A673 (cell line): ENCODE measurements around the gene KCTD16. TPM values are rescaled to one million over a fixed set of nuclear protein-coding genes. Genes with fewer than 3 reads are reported as not detected.

Source experiments
- BruUV-seq: library from RNA; stranded (reverse); fragments of 400-500 nt; replicated peaks from 2 replicates; lab custom pipeline; 2021; lab: Mats Ljungman, UMichigan
- CTCF ChIA-PET: fragments of 300-600 bp; sonication (Branson Sonifier 250); formaldehyde crosslinking; loops from one replicate; lab custom pipeline; 2022; ENCODE audit warnings: antibody characterized with exemption; lab: Charles Lee
- POLR2A ChIA-PET: fragments of 300-600 bp; sonication (Branson Sonifier 250); formaldehyde crosslinking; loops from one replicate; lab custom pipeline; 2022; ENCODE audit warnings: antibody characterized with exemption; ENCODE audit not compliant: low non-redundant PET; lab: Charles Lee
- DNase-seq: peaks from one replicate; pipeline ENCODE4 v3.0.0-alpha.2; 2015; ENCODE audit warnings: low spot score
- H3K27ac ChIP-seq: fragments of 200-600 bp; sonication (generic); 2 replicates; pipeline ENCODE4 v1.5.1; 2016; ENCODE audit warnings: mixed run types, low read depth, mild to moderate bottlenecking, mixed read lengths, antibody characterized with exemption, low read length; ENCODE audit not compliant: poor library complexity, severe bottlenecking
- H3K27me3 ChIP-seq: fragments of 200-600 bp; sonication (generic); replicated peaks from 2 replicates; pipeline ENCODE4 v1.6.1; 2017; ENCODE audit warnings: mixed run types, low read depth, mild to moderate bottlenecking, mixed read lengths, antibody characterized with exemption, low read length; ENCODE audit not compliant: insufficient read depth, poor library complexity
- H3K36me3 ChIP-seq: fragments of 200-600 bp; sonication (generic); 2 replicates; pipeline ENCODE4 v1.6.1; 2016; ENCODE audit warnings: mixed run types, mild to moderate bottlenecking, mixed read lengths, antibody characterized with exemption, low read length; ENCODE audit not compliant: insufficient read depth, poor library complexity, severe bottlenecking
- H3K4me1 ChIP-seq: fragments of 200-600 bp; sonication (generic); 2 replicates; pipeline ENCODE4 v1.6.1; 2017; ENCODE audit warnings: mixed run types, mild to moderate bottlenecking, mixed read lengths, antibody characterized with exemption, low read length; ENCODE audit not compliant: insufficient read depth, poor library complexity, severe bottlenecking
- H3K4me3 ChIP-seq: fragments of 200-600 bp; sonication (generic); 2 replicates; pipeline ENCODE4 v1.5.1; 2016; ENCODE audit warnings: low read depth, mixed run types, mild to moderate bottlenecking, mixed read lengths, low read length; ENCODE audit not compliant: poor library complexity, severe bottlenecking
- H3K9me3 ChIP-seq: fragments of 200-600 bp; sonication (generic); 2 replicates; pipeline ENCODE4 v1.6.1; 2016; ENCODE audit warnings: mixed run types, low read depth, mild to moderate bottlenecking, mixed read lengths, antibody characterized with exemption, low read length; ENCODE audit not compliant: poor library complexity, severe bottlenecking
- CTCF ChIP-seq: fragments of 300-800, 200-600 bp; sonication (generic); conservative IDR thresholded peaks from 2 replicates; pipeline ENCODE4 v1.5.1; 2017; ENCODE audit warnings: low read depth, mild to moderate bottlenecking, antibody characterized with exemption, low read length, moderate library complexity, mixed read lengths
- EZH2 ChIP-seq: fragments of 200-600 bp; sonication (generic); IDR thresholded peaks from 2 replicates; pipeline ENCODE4 v1.6.1; 2017; ENCODE audit warnings: borderline replicate concordance, low read depth, mild to moderate bottlenecking, mixed read lengths, antibody characterized with exemption, low read length; ENCODE audit not compliant: poor library complexity, severe bottlenecking
- intact Hi-C: fragments of 100-400 bp; cut with micrococcal nuclease; formaldehyde crosslinking; loops from one replicate; pipeline ENCODE4 v1.10.0; 2022; ENCODE audit not compliant: unreplicated experiment
- total RNA-seq: library from RNA; stranded (reverse); gene quantifications from 2 replicates; pipeline ENCODE4 v1.2.3, GENCODE V29; 2021

KCTD16 gene
- total RNA-seq, 1 experiment from 2014 or later, result 1.1 TPM

DNA sequence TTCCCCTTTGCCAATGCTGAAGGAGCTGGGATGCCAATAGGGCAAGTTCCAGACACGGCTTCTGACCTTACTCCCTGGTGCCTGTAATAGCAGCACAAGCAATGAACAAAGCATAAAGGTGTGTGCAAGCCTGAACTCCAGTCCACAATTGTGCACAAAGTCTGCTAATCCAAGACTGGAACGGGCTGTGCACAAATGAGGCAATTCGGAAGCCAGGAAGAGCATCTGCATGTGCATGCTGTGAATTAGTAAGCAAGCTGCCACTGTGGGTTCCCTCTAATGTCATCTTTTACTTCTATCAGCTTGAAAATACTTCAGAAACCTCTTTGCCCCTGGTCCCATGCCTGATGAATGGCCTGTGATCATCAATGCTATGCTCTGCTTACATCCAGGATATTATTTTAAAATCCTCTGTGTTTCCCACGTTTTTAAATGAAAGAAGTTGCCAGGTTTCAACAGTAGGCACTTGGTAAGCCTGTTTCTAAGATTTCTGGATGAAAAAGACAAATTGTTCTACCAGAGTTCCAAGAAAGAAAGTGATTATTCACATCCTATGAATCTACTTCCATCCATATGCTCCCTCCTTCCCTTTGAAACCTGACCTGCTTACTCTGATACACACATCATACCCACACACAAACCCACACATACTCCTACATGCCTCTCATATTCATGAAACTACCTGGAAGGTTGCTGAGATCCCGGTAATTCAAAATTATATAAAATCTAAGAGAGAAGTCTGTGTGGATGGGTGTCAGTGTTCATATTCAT lies 165.7 kb downstream of the KCTD16 start:
- no peaks in the 10 kb centered on the region for H3K27me3 ChIP-seq
- no peak for TF ChIP-seq CTCF
- no peak for TF ChIP-seq EZH2
- no peak overlapping the region for H3K27ac ChIP-seq
- POLR2A ChIA-PET, result no interaction called here
- H3K4me3 ChIP-seq, result no peak overlapping the region
- BruUV-seq, result no TSS peak
- no peaks in the 10 kb centered on the region for H3K4me1 ChIP-seq
- CTCF ChIA-PET, result no interaction called here
- intact Hi-C loops, result no loop called here
- H3K9me3 ChIP-seq, result no peaks in the 10 kb centered on the region
- DNase-seq, result no peak
- no peaks in the 10 kb centered on the region for H3K36me3 ChIP-seq

GRCh38 chr5:144352330-144352729 lies 181.7 kb downstream of the KCTD16 start:
- POLR2A ChIA-PET, result no interaction called here
- intact Hi-C loops, result no loop called here
- H3K36me3 ChIP-seq, result no peaks in the 10 kb centered on the region
- H3K27me3 ChIP-seq, result no peaks in the 10 kb centered on the region
- H3K9me3 ChIP-seq, result no peaks in the 10 kb centered on the region
- no peak overlapping the region for H3K27ac ChIP-seq
- no peak overlapping the region for H3K4me3 ChIP-seq
- no peak for TF ChIP-seq CTCF
- TF ChIP-seq EZH2, result no peak
- BruUV-seq, result no TSS peak
- no peak for DNase-seq
- H3K4me1 ChIP-seq, result no peaks in the 10 kb centered on the region
- CTCF ChIA-PET, result no interaction called here

GRCh38 chr5:144352732-144353317 lies 182.2 kb downstream of the KCTD16 start:
- BruUV-seq, result no TSS peak
- TF ChIP-seq CTCF, result no peak
- no peak for TF ChIP-seq EZH2
- no peaks in the 10 kb centered on the region for H3K36me3 ChIP-seq
- no peak overlapping the region for H3K27ac ChIP-seq
- H3K27me3 ChIP-seq, result no peaks in the 10 kb centered on the region
- peak; percentile 19 for DNase-seq
- H3K4me3 ChIP-seq, result no peak overlapping the region
- H3K4me1 ChIP-seq, result no peaks in the 10 kb centered on the region
- intact Hi-C loops, result no loop called here
- CTCF ChIA-PET, result no interaction called here
- H3K9me3 ChIP-seq, result no peaks in the 10 kb centered on the region
- POLR2A ChIA-PET, result no interaction called here
